Neural crest cell (in vitro differentiated cells): Measurements from ENCODE around the gene SMARCA4. TPM values are rescaled to one million over a fixed set of nuclear protein-coding genes. Genes with fewer than 3 reads are reported as not detected.

ENCODE experiments used
- DNase-seq: peaks from one replicate; pipeline ENCODE4 v3.0.0; 2021; ENCODE audit warnings: low read depth, mixed read lengths, low spot score
- H3K27ac Mint-ChIP-seq: one replicate; pipeline ENCODE4 v1.8.0; 2021; ENCODE audit warnings: mild to moderate bottlenecking, mixed read lengths; ENCODE audit not compliant: unreplicated experiment
- H3K27me3 Mint-ChIP-seq: 2 replicates; pipeline ENCODE4 v1.8.0; 2021; ENCODE audit warnings: low read depth, mild to moderate bottlenecking, mixed read lengths
- H3K36me3 Mint-ChIP-seq: 2 replicates; pipeline ENCODE4 v1.8.0; 2021; ENCODE audit warnings: low read depth, mild to moderate bottlenecking, mixed read lengths
- H3K4me1 Mint-ChIP-seq: 2 replicates; pipeline ENCODE4 v1.8.0; 2021; ENCODE audit warnings: mixed read lengths
- H3K4me3 Mint-ChIP-seq: one replicate; pipeline ENCODE4 v1.8.0; 2021; ENCODE audit warnings: mild to moderate bottlenecking, mixed read lengths
- H3K9me3 Mint-ChIP-seq: 2 replicates; pipeline ENCODE4 v1.8.0; 2021; ENCODE audit warnings: mixed read lengths
- total RNA-seq: library from RNA; stranded (reverse); gene quantifications from 2 replicates; pipeline ENCODE4 v1.2.1, GENCODE V29; 2021
- TF ChIP-seq, protein P1 (sequence below): fragments of 200-600 bp; sonication (generic); conservative IDR thresholded peaks from 2 replicates; pipeline ENCODE4 v1.5.0; 2021; ENCODE audit warnings: antibody characterized with exemption, mild to moderate bottlenecking

The SMARCA4 gene
- total RNA-seq, 1 donor from 2014 or later, result 363 TPM

DNA sequence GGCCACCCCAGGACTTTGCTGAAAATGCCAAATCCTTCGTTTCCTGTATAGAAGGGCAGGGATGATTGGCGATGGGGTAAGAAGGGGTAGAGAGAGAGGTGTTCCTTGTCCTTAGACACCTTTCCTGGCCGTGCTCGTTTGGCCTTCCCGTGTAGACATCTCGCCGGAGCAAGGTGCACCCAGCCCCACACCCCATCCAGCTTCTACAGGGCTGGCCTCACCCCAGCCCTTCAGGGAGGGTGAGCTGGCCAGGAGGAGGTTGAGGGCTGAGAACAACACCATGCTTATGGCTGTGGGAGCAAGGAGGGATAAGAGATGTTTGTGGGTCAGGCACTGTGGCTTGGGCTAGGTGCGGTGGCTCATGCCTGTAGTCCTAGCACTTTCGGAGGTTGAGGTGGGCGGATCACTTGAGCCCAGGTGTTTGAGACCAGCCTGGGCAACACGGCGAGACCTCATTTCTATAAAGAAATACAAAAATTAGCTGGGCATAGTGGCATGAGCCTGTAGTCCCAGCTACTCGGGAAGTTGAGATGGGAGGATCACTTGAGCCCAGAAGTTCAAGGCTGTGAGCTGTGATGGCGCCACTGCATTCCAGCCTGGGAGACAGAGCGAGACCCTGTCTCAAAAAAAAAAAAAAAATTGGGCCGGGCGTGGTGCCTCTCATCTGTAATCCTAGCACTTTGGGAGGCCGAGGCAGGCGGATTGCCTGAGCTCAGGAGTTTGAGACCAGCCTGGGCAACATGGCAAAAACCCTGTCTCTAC lies 15.5 kb downstream of the SMARCA4 start:
- Mint-ChIP-seq H3K36me3 (peaks cover 2% of the 10 kb centered on the region), H3K27me3 (no peaks in the 10 kb centered on the region), H3K9me3 (no peaks in the 10 kb centered on the region), H3K4me3 (no peak overlapping the region), H3K27ac (no peak overlapping the region), H3K4me1 (peaks cover 32% of the 10 kb centered on the region)
- TF ChIP-seq, protein P1, sequence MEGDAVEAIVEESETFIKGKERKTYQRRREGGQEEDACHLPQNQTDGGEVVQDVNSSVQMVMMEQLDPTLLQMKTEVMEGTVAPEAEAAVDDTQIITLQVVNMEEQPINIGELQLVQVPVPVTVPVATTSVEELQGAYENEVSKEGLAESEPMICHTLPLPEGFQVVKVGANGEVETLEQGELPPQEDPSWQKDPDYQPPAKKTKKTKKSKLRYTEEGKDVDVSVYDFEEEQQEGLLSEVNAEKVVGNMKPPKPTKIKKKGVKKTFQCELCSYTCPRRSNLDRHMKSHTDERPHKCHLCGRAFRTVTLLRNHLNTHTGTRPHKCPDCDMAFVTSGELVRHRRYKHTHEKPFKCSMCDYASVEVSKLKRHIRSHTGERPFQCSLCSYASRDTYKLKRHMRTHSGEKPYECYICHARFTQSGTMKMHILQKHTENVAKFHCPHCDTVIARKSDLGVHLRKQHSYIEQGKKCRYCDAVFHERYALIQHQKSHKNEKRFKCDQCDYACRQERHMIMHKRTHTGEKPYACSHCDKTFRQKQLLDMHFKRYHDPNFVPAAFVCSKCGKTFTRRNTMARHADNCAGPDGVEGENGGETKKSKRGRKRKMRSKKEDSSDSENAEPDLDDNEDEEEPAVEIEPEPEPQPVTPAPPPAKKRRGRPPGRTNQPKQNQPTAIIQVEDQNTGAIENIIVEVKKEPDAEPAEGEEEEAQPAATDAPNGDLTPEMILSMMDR, result no peak
- no peak for DNase-seq

DNA sequence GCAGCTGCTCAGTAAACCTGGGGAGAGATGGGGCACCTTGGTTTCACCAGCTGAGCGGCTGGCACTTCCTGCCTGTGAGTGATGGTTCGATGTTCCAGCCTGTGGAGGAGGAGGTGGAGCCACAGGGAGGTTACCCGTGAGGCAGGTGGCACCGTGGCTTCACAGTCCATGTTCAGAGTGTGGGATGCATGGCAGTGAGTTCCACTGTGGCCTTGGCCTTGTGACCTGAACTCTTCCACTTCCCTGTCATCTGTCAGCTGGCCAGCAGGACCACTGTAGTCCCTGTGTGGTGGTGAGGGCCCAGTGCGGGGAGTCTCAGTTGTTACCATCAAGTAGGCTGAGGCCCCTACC lies 16.9 kb downstream of the SMARCA4 start:
- TF ChIP-seq, protein P1, result no peak
- Mint-ChIP-seq H3K27me3 (no peaks in the 10 kb centered on the region), H3K36me3 (peaks cover 2% of the 10 kb centered on the region), H3K27ac (peak overlapping the region; percentile 40), H3K4me1 (peaks cover 32% of the 10 kb centered on the region), H3K4me3 (no peak overlapping the region), H3K9me3 (no peaks in the 10 kb centered on the region)
- no peak for DNase-seq

DNA sequence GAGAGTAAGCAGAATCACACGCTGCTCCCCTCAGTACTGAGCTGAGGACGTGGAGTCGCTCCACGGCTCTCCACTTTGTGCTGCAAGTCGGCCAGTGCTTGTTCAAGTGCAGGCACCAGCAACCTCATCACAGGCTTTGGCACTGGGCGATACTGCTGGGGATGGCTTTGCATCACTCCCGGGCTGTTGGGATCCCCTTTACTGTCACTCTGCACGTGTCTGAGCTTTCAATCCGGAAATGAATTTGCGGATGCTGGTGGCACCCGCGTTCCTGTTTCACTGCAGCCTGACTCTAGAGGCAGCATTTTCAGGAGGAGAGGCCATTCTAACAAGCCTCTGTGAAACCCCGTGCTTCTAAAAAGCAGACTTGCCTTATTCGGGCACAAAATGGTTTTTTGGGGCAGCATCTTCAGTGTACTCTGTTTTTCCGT lies 19.1 kb downstream of the SMARCA4 start:
- TF ChIP-seq, protein P1, result no peak
- peaks cover 25% of the 10 kb centered on the region for H3K4me1 Mint-ChIP-seq
- no peak overlapping the region for H3K4me3 Mint-ChIP-seq
- H3K27ac Mint-ChIP-seq, result peak overlapping the region; percentile 71
- no peaks in the 10 kb centered on the region for H3K9me3 Mint-ChIP-seq
- no peaks in the 10 kb centered on the region for H3K27me3 Mint-ChIP-seq
- no peak for DNase-seq
- peaks cover 2% of the 10 kb centered on the region for H3K36me3 Mint-ChIP-seq

DNA sequence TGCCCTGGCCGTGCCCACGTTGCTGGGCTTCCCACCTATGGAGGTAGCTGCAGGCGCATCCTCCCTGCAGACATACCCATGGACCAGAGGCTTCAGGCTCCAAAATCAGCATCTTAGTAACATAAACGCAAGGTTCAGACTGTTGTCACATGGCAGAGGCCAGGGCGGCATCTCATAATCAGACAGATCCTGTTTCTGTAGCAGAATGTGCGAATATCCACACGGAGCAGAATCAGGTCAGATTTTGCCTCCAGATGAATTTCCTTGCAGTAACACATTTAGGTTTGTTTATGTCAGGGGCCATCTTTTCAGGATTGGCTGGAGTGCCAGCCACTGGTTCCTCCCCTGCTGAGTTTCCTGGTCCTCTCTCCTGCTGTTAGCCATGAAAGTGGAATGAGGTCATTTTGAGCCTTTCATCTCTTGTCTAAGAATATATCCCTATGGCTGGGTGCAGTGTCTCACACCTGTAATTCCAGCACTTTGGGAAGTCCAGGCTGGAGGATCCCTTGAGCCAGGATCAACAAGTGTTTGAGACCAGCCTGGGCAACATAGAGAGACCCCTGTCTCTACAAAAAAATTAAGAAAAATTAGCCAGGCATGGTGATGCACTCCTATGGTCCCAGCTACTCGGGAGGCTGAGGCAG lies 20.5 kb downstream of the SMARCA4 start:
- no peak overlapping the region for H3K27ac Mint-ChIP-seq

DNA sequence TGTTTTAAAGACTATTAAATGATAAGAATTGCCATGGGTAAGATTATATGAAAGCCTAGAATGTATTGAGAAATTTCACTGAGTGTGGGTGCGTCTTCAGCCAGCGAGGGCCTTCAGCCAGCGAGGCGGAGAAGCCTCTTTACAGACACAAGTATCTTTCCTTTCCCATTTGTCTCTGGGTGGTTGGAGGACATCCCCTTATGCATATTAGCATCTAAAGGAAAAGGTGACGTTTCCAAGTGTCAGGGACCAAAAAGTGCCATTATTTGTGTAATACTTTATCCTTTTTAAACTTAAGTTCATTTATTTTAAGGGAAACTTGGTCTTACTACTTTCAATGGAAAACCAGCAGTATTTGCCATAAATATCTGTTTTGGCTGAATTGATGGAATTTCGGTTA lies 22.2 kb downstream of the SMARCA4 start:
- peaks cover under 1% of the 10 kb centered on the region for H3K36me3 Mint-ChIP-seq
- H3K9me3 Mint-ChIP-seq, result no peaks in the 10 kb centered on the region
- H3K27ac Mint-ChIP-seq, result peak overlapping the region; percentile 27
- peaks cover 14% of the 10 kb centered on the region for H3K4me1 Mint-ChIP-seq
- DNase-seq, result no peak
- no peak overlapping the region for H3K4me3 Mint-ChIP-seq
- H3K27me3 Mint-ChIP-seq, result no peaks in the 10 kb centered on the region
- TF ChIP-seq, protein P1, result no peak

More for the DNA sequence above, 20.5 kb downstream of the SMARCA4 start:
- H3K4me1 Mint-ChIP-seq, result peaks cover 17% of the 10 kb centered on the region
- H3K9me3 Mint-ChIP-seq, result no peaks in the 10 kb centered on the region
- TF ChIP-seq, protein P1, result no peak
- no peak overlapping the region for H3K4me3 Mint-ChIP-seq
- H3K27me3 Mint-ChIP-seq, result no peaks in the 10 kb centered on the region
- H3K36me3 Mint-ChIP-seq, result peaks cover 2% of the 10 kb centered on the region
- DNase-seq, result no peak
